A549 (cell line): ENCODE data around the gene L3MBTL4.

Experiments
- ESRRA ChIP-seq: fragments of 150-350 bp; IDR thresholded peaks from 2 replicates; pipeline ENCODE4 v1.6.1; 2014; ENCODE audit warnings: mild to moderate bottlenecking, low read length, borderline replicate concordance
- FOSL2 ChIP-seq, 2 experiments: fragments of 450-650 bp in 1 of 2; fragments of >200 bp in 1 of 2; sonication (Bioruptor Twin) in 1 of 2; formaldehyde crosslinking; IDR thresholded peaks; 2 replicates each; pipeline versions ENCODE4 v1.5.0 to v1.6.1; 2016 to 2020; ENCODE audit warnings: mild to moderate bottlenecking in 1 of 2, moderate library complexity in 1 of 2
- HOXA7 ChIP-seq: fragments of 250-450 bp; sonication (Bioruptor Pico); IDR thresholded peaks from 2 replicates; pipeline ENCODE4 v1.5.0; 2020; ENCODE audit warnings: mild to moderate bottlenecking, moderate library complexity
- RAD21 ChIP-seq, 2 experiments: fragments of >200 bp in 1 of 2; sonication (Bioruptor Twin) in 1 of 2; formaldehyde crosslinking in 1 of 2; IDR thresholded peaks in 1 of 2; conservative IDR thresholded peaks in 1 of 2; 2 replicates in 1 of 2; 3 replicates in 1 of 2; pipeline ENCODE4 v1.6.1; 2012 to 2018; ENCODE audit warnings: inconsistent platforms in 1 of 2
- TF ChIP-seq, protein P1 (sequence below): fragments of >200 bp; sonication (Bioruptor Twin); formaldehyde crosslinking; IDR thresholded peaks from 3 replicates; pipeline ENCODE4 v1.5.1; 2016
- TF ChIP-seq, protein P2 (sequence below): IDR thresholded peaks from 2 replicates; pipeline ENCODE4 v1.6.1; 2012

DNA sequence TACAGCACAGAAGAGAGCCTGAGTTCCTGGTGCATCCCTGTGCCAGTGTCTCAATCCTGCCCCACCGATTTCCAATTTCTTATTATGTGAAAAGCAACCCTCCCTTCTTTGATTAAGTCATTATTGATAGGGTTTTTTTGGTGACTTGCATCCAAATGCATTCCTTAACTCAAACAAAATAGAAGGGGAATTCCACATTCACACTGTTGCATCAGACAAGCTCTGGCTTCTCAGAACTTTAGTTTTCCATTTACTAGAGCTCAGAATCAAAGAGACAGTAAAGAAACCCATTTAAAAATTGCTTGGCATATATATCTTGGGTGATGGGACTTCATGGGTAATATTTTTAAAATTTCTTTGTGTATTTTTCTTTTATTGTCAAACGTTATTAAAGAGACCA lies 505.6 kb downstream of the L3MBTL4 start:
- TF ChIP-seq, protein P1, sequence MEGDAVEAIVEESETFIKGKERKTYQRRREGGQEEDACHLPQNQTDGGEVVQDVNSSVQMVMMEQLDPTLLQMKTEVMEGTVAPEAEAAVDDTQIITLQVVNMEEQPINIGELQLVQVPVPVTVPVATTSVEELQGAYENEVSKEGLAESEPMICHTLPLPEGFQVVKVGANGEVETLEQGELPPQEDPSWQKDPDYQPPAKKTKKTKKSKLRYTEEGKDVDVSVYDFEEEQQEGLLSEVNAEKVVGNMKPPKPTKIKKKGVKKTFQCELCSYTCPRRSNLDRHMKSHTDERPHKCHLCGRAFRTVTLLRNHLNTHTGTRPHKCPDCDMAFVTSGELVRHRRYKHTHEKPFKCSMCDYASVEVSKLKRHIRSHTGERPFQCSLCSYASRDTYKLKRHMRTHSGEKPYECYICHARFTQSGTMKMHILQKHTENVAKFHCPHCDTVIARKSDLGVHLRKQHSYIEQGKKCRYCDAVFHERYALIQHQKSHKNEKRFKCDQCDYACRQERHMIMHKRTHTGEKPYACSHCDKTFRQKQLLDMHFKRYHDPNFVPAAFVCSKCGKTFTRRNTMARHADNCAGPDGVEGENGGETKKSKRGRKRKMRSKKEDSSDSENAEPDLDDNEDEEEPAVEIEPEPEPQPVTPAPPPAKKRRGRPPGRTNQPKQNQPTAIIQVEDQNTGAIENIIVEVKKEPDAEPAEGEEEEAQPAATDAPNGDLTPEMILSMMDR, result no peak
- no peak for TF ChIP-seq FOSL2 (IDR thresholded peaks at IDR 0.05)
- TF ChIP-seq FOSL2 (CRISPR knock-in tag; IDR thresholded peaks at IDR 0.05), result no peak
- no peak for TF ChIP-seq ESRRA
- TF ChIP-seq HOXA7 (CRISPR knock-in tag), result no peak
- TF ChIP-seq, protein P2, sequence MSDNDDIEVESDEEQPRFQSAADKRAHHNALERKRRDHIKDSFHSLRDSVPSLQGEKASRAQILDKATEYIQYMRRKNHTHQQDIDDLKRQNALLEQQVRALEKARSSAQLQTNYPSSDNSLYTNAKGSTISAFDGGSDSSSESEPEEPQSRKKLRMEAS, result no peak
- no peak for TF ChIP-seq RAD21 (conservative IDR thresholded peaks at IDR 0.05 in 1 of 2, IDR thresholded peaks at IDR 0.05 in 1 of 2)
